Skeletal muscle satellite cell (primary cell): Measurements from ENCODE around the gene EMID1. TPM values are rescaled to one million over a fixed set of nuclear protein-coding genes. Genes with fewer than 3 reads are reported as not detected.
A peak's percentile ranks its signal among the peaks of the same experiment; 100 is the strongest.

Experiments
- H3K27me3 ChIP-seq: 2 replicates; pipeline ENCODE4 v1.7.0; 2013; ENCODE audit warnings: low read length; ENCODE audit not compliant: control insufficient read depth, insufficient read depth
- H3K36me3 ChIP-seq: 2 replicates; pipeline ENCODE4 v1.7.0; 2013; ENCODE audit warnings: mild to moderate bottlenecking, control low read depth, low read length; ENCODE audit not compliant: insufficient read depth
- H3K4me1 ChIP-seq: 2 replicates; pipeline ENCODE4 v1.7.0; 2013; ENCODE audit warnings: low read length; ENCODE audit not compliant: control insufficient read depth, insufficient read depth
- H3K4me2 ChIP-seq: 2 replicates; pipeline ENCODE4 v1.7.0; 2013; ENCODE audit warnings: mild to moderate bottlenecking, low read length
- H3K4me3 ChIP-seq: 2 replicates; pipeline ENCODE4 v1.7.0; 2013; ENCODE audit warnings: low read length
- H3K9ac ChIP-seq: 2 replicates; pipeline ENCODE4 v1.7.0; 2013; ENCODE audit warnings: mild to moderate bottlenecking, low read depth, low read length, moderate library complexity
- H3K9me3 ChIP-seq: replicated peaks from 2 replicates; pipeline ENCODE4 v1.7.0; 2013; ENCODE audit warnings: mild to moderate bottlenecking, control low read depth, low read length
- total RNA-seq: library from RNA; depleted of rRNA; stranded (reverse); fragments of >200 nt; gene quantifications from 2 replicates; pipeline ENCODE4 v1.2.3, GENCODE V29; 2012; rRNA removed

Gene EMID1
- 0.87 TPM in 1 of 2 replicates, not detected in the other for total RNA-seq

- no peaks in the 10 kb centered on the region for H3K4me1 ChIP-seq
Observed at GRCh38 chr22:29205594-29206371, at the start of gene EMID1. TSS of gene EMID1 (plus strand) at chr22:29205896. CDS start at chr22:29206039, 143 bp downstream.

GRCh38 chr22:29155966-29156365 is 49.7 kb upstream of the EMID1 start:
- no peak overlapping the region for H3K4me3 ChIP-seq
- H3K4me1 ChIP-seq: peaks cover 2% of the 10 kb centered on the region
- peaks cover 29% of the 10 kb centered on the region for H3K27me3 ChIP-seq
- H3K4me2 ChIP-seq: no peak overlapping the region
- no peaks in the 10 kb centered on the region for H3K9me3 ChIP-seq
- H3K36me3 ChIP-seq: no peaks in the 10 kb centered on the region
- H3K9ac ChIP-seq: no peak overlapping the region

More at GRCh38 chr22:29205594-29206371, at the start of gene EMID1:
- Histone ChIP-seq H3K9me3 (no peaks in the 10 kb centered on the region), H3K9ac (no peak within 1 kb of the TSS), H3K27me3 (peaks cover 54% of the 10 kb centered on the region), H3K4me3 (peak within 1 kb of the TSS; percentile 61), H3K4me2 (peak within 1 kb of the TSS; percentile 86), H3K36me3 (no peaks in the 10 kb centered on the region)

DNA sequence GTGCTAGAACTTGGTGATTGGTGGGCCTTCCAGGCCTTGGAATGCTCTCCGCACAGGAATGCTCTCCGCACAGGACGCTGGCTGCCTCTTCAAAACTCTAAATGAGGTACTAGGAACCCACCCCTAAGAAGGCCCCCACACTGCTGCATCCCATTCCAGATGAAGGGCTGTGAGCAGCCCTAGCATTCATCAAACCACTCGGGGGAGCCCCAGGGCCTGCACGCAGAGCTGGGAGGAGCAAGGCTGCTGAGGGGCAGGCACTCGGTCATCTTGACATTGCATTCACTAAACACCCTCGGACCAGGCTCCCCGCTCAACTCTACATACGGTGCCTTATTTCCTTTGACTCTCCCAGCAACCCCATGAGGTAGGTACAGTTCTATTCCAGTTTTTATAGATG is 49.2 kb upstream of the EMID1 start:
- no peak overlapping the region for H3K9ac ChIP-seq
- H3K36me3 ChIP-seq: no peaks in the 10 kb centered on the region
- H3K4me3 ChIP-seq: no peak overlapping the region
- H3K4me1 ChIP-seq: peaks cover 2% of the 10 kb centered on the region
- peaks cover 24% of the 10 kb centered on the region for H3K27me3 ChIP-seq
- H3K9me3 ChIP-seq: no peaks in the 10 kb centered on the region
- no peak overlapping the region for H3K4me2 ChIP-seq

DNA sequence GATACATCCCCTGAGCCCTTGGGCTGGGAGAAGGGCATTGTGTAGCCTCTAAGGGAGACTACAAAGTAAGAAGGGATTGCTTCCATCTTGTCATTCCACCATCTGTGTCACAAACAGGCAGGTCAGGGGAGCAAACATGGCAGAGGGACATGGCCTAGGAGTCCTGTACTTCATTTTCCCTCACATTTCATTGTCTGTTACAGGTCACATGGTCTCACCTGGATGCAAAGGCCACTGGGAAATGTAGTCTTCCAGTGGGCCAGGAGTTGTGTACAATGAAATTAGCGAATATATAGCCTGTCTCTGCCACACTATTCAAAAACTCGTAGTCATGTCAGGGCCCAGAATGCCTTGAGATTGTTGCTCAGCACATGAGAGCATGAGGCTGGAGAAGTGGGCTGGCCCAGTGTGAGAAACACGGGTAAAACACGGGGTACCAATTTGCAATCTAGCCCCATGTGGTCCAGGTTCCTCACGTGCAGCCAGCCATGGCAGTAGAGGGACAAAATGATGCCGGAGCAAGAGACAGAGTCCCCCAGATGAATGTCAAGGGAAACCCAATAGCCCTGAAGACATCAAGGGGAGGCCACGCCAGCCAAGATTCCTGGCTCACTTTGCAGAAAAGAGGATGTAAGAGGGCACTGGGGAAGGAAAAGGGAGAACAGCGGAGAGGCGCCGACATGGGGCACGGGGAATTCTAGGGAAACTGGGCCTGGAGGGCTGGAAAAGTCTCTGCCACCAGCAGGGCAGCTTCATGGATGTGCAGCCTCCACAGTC is 47.7 kb upstream of the EMID1 start:
- Histone ChIP-seq H3K9ac (no peak overlapping the region), H3K4me2 (no peak overlapping the region), H3K4me3 (no peak overlapping the region), H3K4me1 (peaks cover 2% of the 10 kb centered on the region), H3K9me3 (no peaks in the 10 kb centered on the region), H3K27me3 (peaks cover 21% of the 10 kb centered on the region), H3K36me3 (no peaks in the 10 kb centered on the region)

DNA sequence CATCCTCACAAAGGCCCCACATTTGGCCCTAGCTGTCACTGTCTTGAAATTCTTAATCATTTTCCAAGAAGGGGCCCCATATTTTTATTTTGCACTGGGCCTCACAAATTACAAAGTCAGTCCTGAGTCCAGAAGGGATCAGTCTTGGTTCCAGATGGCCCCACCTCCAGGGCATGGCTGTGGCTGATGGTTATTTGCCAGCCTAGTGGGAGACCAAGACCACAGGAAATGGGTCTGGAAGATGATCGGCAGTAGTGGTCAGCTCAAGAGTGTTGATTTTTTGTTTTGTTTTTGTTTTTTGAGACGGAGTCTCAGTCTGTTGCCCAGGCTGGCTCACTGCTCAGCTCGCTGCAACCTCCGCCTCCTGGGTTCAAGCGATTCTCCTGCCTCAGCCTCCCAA is 47.1 kb upstream of the EMID1 start:
- H3K9me3 ChIP-seq: no peaks in the 10 kb centered on the region
- no peak overlapping the region for H3K9ac ChIP-seq
- no peak overlapping the region for H3K4me2 ChIP-seq
- peaks cover 2% of the 10 kb centered on the region for H3K4me1 ChIP-seq
- H3K27me3 ChIP-seq: peaks cover 18% of the 10 kb centered on the region
- no peaks in the 10 kb centered on the region for H3K36me3 ChIP-seq
- H3K4me3 ChIP-seq: no peak overlapping the region

DNA sequence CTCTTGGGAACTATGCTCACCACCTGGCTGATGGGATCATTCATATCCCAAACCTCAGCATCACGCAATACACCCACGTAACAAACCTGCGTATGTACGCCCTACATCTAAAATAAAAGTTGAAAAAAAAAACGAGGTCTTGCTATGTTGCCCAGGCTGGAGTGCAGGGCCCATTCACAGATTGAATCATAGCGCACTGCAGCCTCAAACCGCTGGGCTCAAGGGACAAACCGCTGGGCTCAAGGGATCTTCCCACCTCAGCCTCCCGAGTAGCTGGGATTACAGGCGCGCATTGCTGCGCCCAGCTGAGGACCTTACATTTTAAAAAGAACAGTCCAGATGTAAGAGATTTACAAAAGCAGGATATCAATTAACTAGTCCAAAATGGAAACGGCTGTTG is 41.9 kb upstream of the EMID1 start:
- H3K27me3 ChIP-seq: peaks cover 19% of the 10 kb centered on the region
- H3K36me3 ChIP-seq: no peaks in the 10 kb centered on the region
- H3K4me2 ChIP-seq: no peak overlapping the region
- H3K9ac ChIP-seq: no peak overlapping the region
- H3K9me3 ChIP-seq: no peaks in the 10 kb centered on the region
- no peak overlapping the region for H3K4me3 ChIP-seq
- no peaks in the 10 kb centered on the region for H3K4me1 ChIP-seq

GRCh38 chr22:29165321-29166060 is 40.2 kb upstream of the EMID1 start:
- no peaks in the 10 kb centered on the region for H3K4me1 ChIP-seq
- peaks cover 28% of the 10 kb centered on the region for H3K27me3 ChIP-seq
- no peaks in the 10 kb centered on the region for H3K9me3 ChIP-seq

DNA sequence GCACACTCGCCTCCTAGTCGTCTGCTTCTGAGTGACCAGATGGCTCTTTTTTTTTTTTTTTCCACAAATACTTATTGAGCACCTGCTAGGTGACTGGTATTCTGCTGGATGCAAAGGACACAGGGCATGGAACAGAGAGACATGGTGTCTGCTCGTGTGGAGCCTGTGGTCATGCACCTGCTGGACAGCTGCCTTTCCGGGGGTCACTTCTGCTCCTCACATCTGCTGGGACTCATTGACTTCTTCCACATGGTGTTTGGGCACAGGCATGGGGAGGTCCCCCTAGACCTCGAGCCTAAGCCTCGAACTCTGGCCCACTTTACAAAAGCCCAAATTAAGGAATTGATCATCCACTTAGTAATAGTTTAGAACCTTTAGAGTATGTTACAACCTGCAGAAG is 39.5 kb upstream of the EMID1 start:
- Histone ChIP-seq H3K4me1 (no peaks in the 10 kb centered on the region), H3K9me3 (no peaks in the 10 kb centered on the region), H3K9ac (no peak overlapping the region), H3K4me3 (no peak overlapping the region), H3K27me3 (peaks cover 26% of the 10 kb centered on the region), H3K4me2 (no peak overlapping the region), H3K36me3 (no peaks in the 10 kb centered on the region)

More at GRCh38 chr22:29165321-29166060, 40.2 kb upstream of the EMID1 start:
- Histone ChIP-seq H3K36me3 (no peaks in the 10 kb centered on the region), H3K4me3 (no peak overlapping the region), H3K4me2 (no peak overlapping the region), H3K9ac (no peak overlapping the region)

DNA sequence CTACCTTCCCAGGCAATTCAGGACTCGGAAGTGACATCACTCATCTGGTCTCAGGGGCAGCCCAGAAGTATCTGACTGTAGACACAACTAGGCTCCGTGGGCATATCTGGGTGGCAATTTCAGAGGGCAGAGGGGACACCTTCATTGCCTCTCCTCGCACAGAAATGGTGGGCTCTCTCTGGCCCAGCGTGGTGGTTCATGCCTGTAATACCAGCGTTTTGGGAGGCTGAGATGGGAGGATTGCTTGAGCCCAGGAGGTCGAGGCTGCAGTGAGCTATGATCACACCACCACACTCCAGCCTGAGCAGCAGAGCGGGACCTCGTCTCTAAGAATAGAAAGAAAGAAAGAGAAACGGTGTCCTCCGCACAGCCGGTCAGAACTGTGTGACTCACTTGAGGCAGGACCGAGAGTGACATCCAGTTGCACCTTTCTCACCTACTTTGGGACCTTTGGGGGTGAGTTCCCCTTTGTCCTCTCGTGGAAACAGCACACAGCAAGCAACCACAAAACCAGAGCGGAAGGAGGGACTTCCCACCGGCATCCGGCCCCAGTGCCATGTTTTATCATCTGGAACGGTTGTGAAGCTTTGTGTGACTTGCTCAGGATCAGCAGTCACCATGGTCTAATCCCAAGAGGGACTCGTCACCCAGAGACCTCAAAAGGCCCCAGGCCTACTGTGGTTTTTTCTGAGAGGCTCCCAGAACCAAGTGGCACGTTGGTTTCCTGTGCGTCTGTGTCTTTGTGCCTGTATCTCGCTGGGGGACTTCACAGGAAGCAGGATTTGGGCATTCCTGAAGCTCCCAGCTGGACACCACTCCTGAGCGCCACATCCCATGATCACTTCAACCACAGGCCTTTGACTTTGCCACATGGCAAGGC is 38.4 kb upstream of the EMID1 start:
- H3K27me3 ChIP-seq: peaks cover 26% of the 10 kb centered on the region
- no peak overlapping the region for H3K4me2 ChIP-seq
- no peaks in the 10 kb centered on the region for H3K4me1 ChIP-seq
- H3K9me3 ChIP-seq: no peaks in the 10 kb centered on the region
- no peaks in the 10 kb centered on the region for H3K36me3 ChIP-seq
- H3K9ac ChIP-seq: no peak overlapping the region
- H3K4me3 ChIP-seq: no peak overlapping the region

GRCh38 chr22:29171721-29172120 is 34.0 kb upstream of the EMID1 start:
- no peak overlapping the region for H3K4me3 ChIP-seq
- H3K9me3 ChIP-seq: no peaks in the 10 kb centered on the region

More at GRCh38 chr22:29171721-29172120, 34.0 kb upstream of the EMID1 start:
- no peaks in the 10 kb centered on the region for H3K36me3 ChIP-seq
- no peaks in the 10 kb centered on the region for H3K4me1 ChIP-seq
- H3K9ac ChIP-seq: no peak overlapping the region
- no peak overlapping the region for H3K4me2 ChIP-seq
- H3K27me3 ChIP-seq: peaks cover 28% of the 10 kb centered on the region
